ENCODE results near the gene LLCFC1. TPM values are rescaled to one million over a fixed set of nuclear protein-coding genes. Genes with fewer than 3 reads are reported as not detected.
A peak's percentile ranks its signal among the peaks of the same experiment; 100 is the strongest.

LLCFC1 gene
- total RNA-seq, 1 experiment from 2014 or later = not detected

GRCh38 chr7:142908290-142908689 is 31.0 kb upstream of the LLCFC1 start:
- in situ Hi-C loops (cut with HindIII; ENCODE audit: low pct_unique_long_range_greater_than_20kb, low sequenced_read_pairs) = no loop called here
- DNase-seq (ENCODE audit: low read depth, low spot score) = no peak

GRCh38 chr7:142908921-142909890 is 30.1 kb upstream of the LLCFC1 start:
- DNase-seq (ENCODE audit: low read depth, low spot score) = peak; percentile 67
- in situ Hi-C loops (cut with HindIII; ENCODE audit: low pct_unique_long_range_greater_than_20kb, low sequenced_read_pairs) = no loop called here

GRCh38 chr7:142910031-142910433 is 29.3 kb upstream of the LLCFC1 start:
- no peak for DNase-seq (ENCODE audit: low read depth, low spot score)
- in situ Hi-C loops (cut with HindIII; ENCODE audit: low pct_unique_long_range_greater_than_20kb, low sequenced_read_pairs) = no loop called here

- no peak for DNase-seq (ENCODE audit: low read depth, low spot score)
- in situ Hi-C loops (cut with HindIII; ENCODE audit: low pct_unique_long_range_greater_than_20kb, low sequenced_read_pairs) = no loop called here
These were observed 28.8 kb upstream of the LLCFC1 start for GRCh38 chr7:142910481-142910880.

DNA sequence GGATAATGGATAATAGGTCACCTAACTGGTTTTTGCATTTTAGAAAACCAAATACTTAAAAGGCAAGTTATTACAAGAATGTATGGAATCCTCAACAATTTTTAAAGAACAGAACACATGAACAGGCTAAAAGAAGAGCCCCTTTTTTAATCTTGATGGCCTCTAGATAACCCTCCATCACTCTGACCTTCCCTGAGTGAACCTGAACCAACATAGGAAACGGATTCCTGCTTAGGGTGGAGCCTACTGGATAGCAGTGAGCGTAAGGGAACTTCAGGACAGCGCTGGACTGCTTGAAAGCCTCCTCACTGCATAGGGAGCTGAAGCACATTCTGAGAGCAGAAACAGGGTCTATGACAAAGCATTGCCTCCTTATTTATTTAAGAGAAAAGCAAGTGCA is 26.2 kb upstream of the LLCFC1 start:
- no peak for DNase-seq (ENCODE audit: low read depth, low spot score)
- in situ Hi-C loops (cut with HindIII; ENCODE audit: low pct_unique_long_range_greater_than_20kb, low sequenced_read_pairs) = no loop called here

DNA sequence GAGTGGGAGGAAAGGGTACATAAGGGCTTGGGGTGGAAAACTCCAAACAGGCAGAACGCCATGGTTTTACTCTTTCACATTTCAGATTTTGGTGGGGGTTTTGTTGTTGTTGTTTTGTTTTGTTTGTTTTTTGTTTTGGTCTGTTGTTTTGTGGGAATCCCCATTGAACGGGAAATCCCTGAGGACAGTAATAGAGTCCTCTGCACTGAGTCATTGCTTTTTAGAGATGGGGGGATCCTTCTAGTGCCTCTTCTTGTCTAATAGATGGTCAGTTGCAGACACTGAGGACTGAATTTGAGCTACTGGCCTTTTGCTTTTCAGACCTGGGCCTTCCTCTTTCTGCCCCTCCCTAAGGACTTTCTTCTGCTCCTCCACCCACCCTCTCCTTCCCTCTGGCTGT is 25.7 kb upstream of the LLCFC1 start:
- DNase-seq (ENCODE audit: low read depth, low spot score) = no peak
- in situ Hi-C loops (cut with HindIII; ENCODE audit: low pct_unique_long_range_greater_than_20kb, low sequenced_read_pairs) = no loop called here

- in situ Hi-C loops (cut with HindIII; ENCODE audit: low pct_unique_long_range_greater_than_20kb, low sequenced_read_pairs) = no loop called here
- DNase-seq (ENCODE audit: low read depth, low spot score) = no peak
These were observed 25.2 kb upstream of the LLCFC1 start for GRCh38 chr7:142914121-142914520.

GRCh38 chr7:142915315-142915714 is 24.0 kb upstream of the LLCFC1 start:
- in situ Hi-C loops (cut with HindIII; ENCODE audit: low pct_unique_long_range_greater_than_20kb, low sequenced_read_pairs) = no loop called here
- DNase-seq (ENCODE audit: low read depth, low spot score) = no peak

DNA sequence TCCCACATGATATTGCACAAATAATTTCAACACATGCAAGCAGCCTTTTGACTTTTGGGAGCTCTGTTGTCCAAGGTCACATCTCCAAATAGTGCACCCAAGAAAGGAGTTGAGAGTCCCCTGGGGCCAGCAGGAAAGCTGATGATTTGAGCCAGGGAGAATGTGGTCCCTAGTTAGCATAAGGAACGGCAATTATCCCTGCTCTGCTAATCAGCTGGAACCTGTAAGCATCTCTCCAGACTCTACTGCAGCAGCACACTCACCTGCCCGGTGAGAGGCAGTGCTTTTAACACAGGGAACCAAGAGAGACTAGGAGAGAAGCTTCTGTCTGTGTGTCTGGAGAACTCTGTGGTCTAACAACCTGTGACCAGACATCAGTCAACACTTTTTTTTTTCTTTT is 22.8 kb upstream of the LLCFC1 start:
- in situ Hi-C loops (cut with HindIII; ENCODE audit: low pct_unique_long_range_greater_than_20kb, low sequenced_read_pairs) = no loop called here
- no peak for DNase-seq (ENCODE audit: low read depth, low spot score)

DNA sequence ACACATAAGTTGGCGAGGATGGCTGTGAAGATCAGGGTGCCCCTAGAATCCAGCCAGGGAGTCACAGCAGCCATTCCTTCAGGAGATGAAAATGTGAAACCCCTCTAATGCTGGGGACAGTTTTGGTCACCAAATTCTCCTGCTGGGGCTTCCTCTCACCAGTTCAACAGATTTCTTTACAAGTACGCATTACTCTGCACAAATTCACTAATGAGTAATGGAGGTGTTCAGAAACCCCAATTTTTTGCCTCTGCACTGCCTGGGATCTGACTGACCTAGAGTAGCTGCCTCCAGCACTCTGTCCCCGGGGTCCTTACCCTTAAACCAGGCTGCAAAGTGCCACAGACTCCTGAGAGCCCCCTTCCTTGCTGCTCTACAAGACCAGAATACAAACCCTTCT is 21.8 kb upstream of the LLCFC1 start:
- in situ Hi-C loops (cut with HindIII; ENCODE audit: low pct_unique_long_range_greater_than_20kb, low sequenced_read_pairs) = no loop called here
- no peak for DNase-seq (ENCODE audit: low read depth, low spot score)

- in situ Hi-C loops (cut with HindIII; ENCODE audit: low pct_unique_long_range_greater_than_20kb, low sequenced_read_pairs) = no loop called here
- no peak for DNase-seq (ENCODE audit: low read depth, low spot score)
These were observed 20.4 kb upstream of the LLCFC1 start for GRCh38 chr7:142918901-142919300.

- in situ Hi-C loops (cut with HindIII; ENCODE audit: low pct_unique_long_range_greater_than_20kb, low sequenced_read_pairs) = no loop called here
- no peak for DNase-seq (ENCODE audit: low read depth, low spot score)
These were observed 19.6 kb upstream of the LLCFC1 start for GRCh38 chr7:142919656-142920055.

GRCh38 chr7:142923391-142923790 is 15.9 kb upstream of the LLCFC1 start:
- DNase-seq (ENCODE audit: low read depth, low spot score) = no peak
- in situ Hi-C loops (cut with HindIII; ENCODE audit: low pct_unique_long_range_greater_than_20kb, low sequenced_read_pairs) = no loop called here

DNA sequence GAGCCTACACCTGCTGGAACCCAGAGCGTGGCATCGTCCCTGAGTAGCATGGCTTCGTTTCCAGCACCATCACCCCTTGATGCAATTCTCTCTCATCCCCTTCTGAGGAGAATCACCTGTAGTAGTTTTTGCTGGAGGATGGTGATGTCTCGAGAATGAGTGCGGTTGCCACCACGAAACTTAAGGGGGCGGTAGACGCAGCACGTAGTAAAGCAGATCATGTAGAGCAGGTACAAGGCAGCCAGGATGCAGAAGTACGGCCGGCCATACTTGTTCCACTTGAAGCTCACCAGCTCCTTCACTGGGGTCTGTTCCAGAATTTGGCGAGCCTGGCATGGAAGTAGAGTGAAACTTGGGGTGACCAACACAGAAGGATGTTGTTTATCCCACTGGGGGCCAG is 13.9 kb upstream of the LLCFC1 start:
- in situ Hi-C loops (cut with HindIII; ENCODE audit: low pct_unique_long_range_greater_than_20kb, low sequenced_read_pairs) = no loop called here
- peak; percentile 17 for DNase-seq (ENCODE audit: low read depth, low spot score)

DNA sequence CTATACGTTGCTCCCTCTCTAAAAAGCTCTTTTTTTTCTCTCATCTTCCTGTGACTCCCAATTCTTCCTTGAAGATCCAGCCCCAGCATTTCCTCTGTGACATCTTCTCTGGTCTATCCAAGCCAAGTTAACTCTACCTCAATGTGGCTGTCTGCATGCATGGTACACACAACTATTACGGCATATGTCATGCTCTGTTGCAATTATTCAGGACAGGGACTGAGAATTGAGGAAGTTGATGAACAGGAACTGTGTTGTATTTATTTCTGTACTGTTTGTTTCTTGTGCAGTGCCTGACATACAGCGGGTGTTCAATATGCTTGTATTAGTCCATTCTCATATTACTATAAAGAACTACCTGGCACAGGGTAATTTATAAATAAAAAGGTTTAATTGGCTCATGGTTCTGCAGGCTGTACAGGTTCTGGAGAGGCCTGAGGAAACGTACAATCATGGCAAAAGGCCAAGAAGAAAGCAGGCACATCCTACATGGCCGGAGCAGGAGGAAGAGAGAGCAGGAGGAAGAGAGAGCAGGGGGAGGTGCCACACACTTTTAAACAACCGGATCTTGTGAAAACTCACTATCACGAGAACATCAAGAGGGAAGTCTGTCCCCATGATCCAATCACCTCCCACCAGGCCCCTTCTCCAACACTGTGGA is 12.1 kb upstream of the LLCFC1 start:
- DNase-seq (ENCODE audit: low read depth, low spot score) = no peak
- in situ Hi-C loops (cut with HindIII; ENCODE audit: low pct_unique_long_range_greater_than_20kb, low sequenced_read_pairs) = no loop called here

GRCh38 chr7:142927949-142928348 is 11.3 kb upstream of the LLCFC1 start:
- in situ Hi-C loops (cut with HindIII; ENCODE audit: low pct_unique_long_range_greater_than_20kb, low sequenced_read_pairs) = no loop called here
- DNase-seq (ENCODE audit: low read depth, low spot score) = no peak

GRCh38 chr7:142930126-142930730 is 9.1 kb upstream of the LLCFC1 start:
- in situ Hi-C loops (cut with HindIII; ENCODE audit: low pct_unique_long_range_greater_than_20kb, low sequenced_read_pairs) = no loop called here
- no peak for DNase-seq (ENCODE audit: low read depth, low spot score)

DNA sequence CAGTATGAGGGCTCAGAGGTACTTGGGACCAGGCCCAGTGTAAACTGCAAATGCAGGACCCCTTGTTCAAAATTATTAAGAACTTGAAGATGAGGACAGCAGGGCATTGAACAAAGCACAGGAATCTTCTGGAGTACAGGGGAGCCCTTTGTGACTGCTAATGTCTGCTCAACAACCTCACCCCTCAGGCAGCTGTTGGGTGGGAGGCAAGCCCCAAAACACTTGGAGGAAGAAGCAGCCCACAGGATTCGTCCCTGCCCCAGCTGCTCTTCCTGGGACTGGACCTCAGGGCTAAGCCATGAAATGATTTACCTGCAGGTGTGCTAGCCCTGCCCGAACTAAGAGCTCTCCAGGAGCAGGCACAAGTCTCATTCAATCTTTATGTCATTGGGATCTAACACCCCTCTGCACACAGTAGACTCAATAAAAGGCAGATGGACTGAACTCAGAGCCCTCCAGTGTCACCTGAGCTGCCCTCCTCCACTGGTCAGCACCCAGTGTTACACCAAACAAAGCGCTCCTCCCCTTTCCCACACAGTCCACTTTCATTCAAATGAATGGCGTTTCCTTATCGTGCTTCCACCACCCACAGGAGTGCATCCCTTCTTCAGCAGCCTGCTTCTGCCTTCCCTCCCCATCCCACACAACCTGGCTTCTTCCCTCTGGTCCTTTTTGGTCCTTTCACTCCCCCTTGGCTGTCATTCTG is 6.7 kb upstream of the LLCFC1 start:
- DNase-seq (ENCODE audit: low read depth, low spot score) = no peak
- in situ Hi-C loops (cut with HindIII; ENCODE audit: low pct_unique_long_range_greater_than_20kb, low sequenced_read_pairs) = no loop called here

All from SK-MEL-5 (cell line).